ENCODE data around the gene PHF21A. TPM values are rescaled to one million over a fixed set of nuclear protein-coding genes. Genes with fewer than 3 reads are reported as not detected.
"Not testable (repeated sequence)": the region's sequence is repeated elsewhere in the genome, so short reads cannot be mapped to it uniquely, and the experiment has no call there.

PHF21A gene
- polyA plus RNA-seq, 6 donors from 2014 or later, result 0.28 to 19.0 (median 12.3) TPM

- not testable (repeated sequence) for ATAC-seq (ENCODE audit: low read depth in 2 of 2); DNase-seq; H3K27me3 Mint-ChIP-seq; H3K36me3 Mint-ChIP-seq; H3K9me3 Mint-ChIP-seq
- peak overlapping the region in 2 of 8 donors; percentile 8 to 34 for H3K4me3 Mint-ChIP-seq
- H3K27ac Mint-ChIP-seq, result peak overlapping the region in 4 of 6 donors; percentile 34 to 88 (median 57)
- peaks cover 40 to 65% (median 46%) of the 10 kb centered on the region in 3 donors for H3K4me1 Mint-ChIP-seq
Observed at GRCh38 chr11:46116712-46117037, 4.6 kb downstream of the PHF21A start.

- Mint-ChIP-seq H3K27ac (peak overlapping the region in 4 of 6 donors; percentile 34 to 88 (median 48)), H3K9me3 (no peaks in the 10 kb centered on the region), H3K4me1 (peaks cover 40 to 65% (median 46%) of the 10 kb centered on the region in 3 donors), H3K4me3 (peak overlapping the region in 3 of 8 donors; percentile 8 to 34 (median 32)), H3K27me3 (no peaks in the 10 kb centered on the region), H3K36me3 (no peaks in the 10 kb centered on the region)
- ATAC-seq (ENCODE audit: low read depth in 2 of 2) (no peak), DNase-seq (no peak)
Observed at GRCh38 chr11:46116007-46116711, 5.1 kb downstream of the PHF21A start.

DNA sequence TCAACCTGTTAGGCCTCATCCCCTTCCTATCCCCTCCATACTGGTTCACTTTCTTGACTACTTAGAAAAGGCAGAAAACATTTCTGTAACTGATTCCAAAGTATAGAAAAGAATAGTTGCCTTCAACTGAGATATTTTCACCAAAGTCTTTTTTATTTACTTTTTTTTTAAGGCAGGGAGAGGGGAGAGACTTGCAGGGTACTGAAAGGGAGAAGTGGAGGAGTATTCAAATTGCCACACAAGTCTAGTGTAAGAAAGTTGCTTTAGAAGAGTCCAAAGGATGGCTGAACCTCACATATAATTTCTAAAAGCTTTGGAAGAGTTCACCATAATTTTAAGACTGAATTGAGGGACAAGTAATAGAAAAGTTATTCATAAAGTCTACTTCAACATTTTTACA lies 6.3 kb downstream of the PHF21A start:
- Mint-ChIP-seq H3K27me3 (no peaks in the 10 kb centered on the region), H3K36me3 (no peaks in the 10 kb centered on the region), H3K9me3 (no peaks in the 10 kb centered on the region), H3K4me3 (no peak overlapping the region), H3K4me1 (peaks cover 38 to 65% (median 46%) of the 10 kb centered on the region in 3 donors), H3K27ac (peak overlapping the region in 4 of 6 donors; percentile 33 to 90 (median 51))
- ATAC-seq (ENCODE audit: low read depth in 2 of 2) (no peak), DNase-seq (no peak)

- Mint-ChIP-seq H3K36me3 (no peaks in the 10 kb centered on the region), H3K4me1 (peaks cover 32 to 63% (median 41%) of the 10 kb centered on the region in 3 donors), H3K4me3 (no peak overlapping the region), H3K9me3 (no peaks in the 10 kb centered on the region), H3K27ac (peak overlapping the region in 3 of 6 donors; percentile 59 to 90 (median 87)), H3K27me3 (no peaks in the 10 kb centered on the region)
- DNase-seq (no peak), ATAC-seq (ENCODE audit: low read depth in 2 of 2) (no peak)
Observed at GRCh38 chr11:46114378-46114777, 6.9 kb downstream of the PHF21A start.

DNA sequence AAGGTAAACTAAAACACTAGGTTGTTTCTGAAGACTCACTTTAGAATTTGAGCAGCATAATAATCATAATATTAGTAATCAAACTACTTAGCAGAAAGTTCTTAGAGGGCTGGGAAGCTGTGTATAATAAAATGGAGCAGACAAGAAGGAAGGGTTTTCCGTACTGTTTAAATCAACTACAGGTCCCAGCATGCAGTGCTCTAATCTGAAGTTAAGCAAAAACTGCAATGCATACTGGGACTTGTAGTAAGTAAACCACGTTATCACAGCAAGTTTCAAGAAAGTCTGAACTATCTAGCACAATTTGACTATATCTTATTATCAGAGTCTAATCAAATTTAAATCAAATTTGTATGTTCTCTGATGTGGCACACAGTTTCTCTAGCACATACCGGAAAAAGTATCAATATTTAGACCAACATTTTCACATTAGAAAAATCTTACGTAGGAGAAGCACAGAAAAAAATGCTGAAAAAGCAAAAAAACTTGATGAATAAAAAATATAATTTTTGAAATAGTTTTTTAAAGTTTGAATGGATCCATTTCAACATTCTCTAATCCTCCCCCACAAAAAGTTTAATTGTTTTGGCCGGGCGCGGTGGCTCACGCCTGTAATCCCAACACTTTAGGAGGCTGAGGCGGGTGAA lies 8.2 kb downstream of the PHF21A start:
- peak; percentile 100 for ATAC-seq (ENCODE audit: low read depth in 2 of 2)
- no peaks in the 10 kb centered on the region for H3K36me3 Mint-ChIP-seq
- peak; percentile 54 for DNase-seq
- no peaks in the 10 kb centered on the region for H3K9me3 Mint-ChIP-seq
- H3K4me3 Mint-ChIP-seq, result peak overlapping the region in 1 of 8 donors; percentile 14
- no peak overlapping the region for H3K27ac Mint-ChIP-seq
- H3K4me1 Mint-ChIP-seq, result peaks cover 19 to 54% (median 28%) of the 10 kb centered on the region in 3 donors
- no peaks in the 10 kb centered on the region for H3K27me3 Mint-ChIP-seq

DNA sequence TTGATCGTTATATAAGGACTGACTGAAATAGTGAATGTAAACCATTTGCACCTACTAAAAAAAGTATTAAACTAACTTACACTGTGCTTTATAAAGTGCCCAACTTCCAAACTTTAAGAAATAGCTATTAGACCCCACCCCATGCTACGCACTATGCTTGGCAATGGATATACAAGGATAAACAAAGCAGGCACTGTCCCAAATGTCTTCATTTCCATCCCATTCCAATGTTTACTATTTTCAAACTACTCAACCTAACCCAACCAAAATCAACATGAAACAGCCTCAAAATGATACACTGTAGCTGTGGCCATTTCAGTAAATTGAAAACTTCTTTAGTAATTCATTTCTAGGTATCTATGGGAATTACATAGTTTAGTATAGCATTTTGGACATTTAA lies 12.5 kb downstream of the PHF21A start:
- ATAC-seq (ENCODE audit: low read depth in 2 of 2), result no peak
- no peak for DNase-seq
- no peak overlapping the region for H3K4me3 Mint-ChIP-seq
- H3K4me1 Mint-ChIP-seq, result peaks cover 13 to 22% (median 14%) of the 10 kb centered on the region in 3 donors
- H3K27me3 Mint-ChIP-seq, result no peaks in the 10 kb centered on the region
- H3K9me3 Mint-ChIP-seq, result no peaks in the 10 kb centered on the region
- no peaks in the 10 kb centered on the region for H3K36me3 Mint-ChIP-seq
- no peak overlapping the region for H3K27ac Mint-ChIP-seq

DNA sequence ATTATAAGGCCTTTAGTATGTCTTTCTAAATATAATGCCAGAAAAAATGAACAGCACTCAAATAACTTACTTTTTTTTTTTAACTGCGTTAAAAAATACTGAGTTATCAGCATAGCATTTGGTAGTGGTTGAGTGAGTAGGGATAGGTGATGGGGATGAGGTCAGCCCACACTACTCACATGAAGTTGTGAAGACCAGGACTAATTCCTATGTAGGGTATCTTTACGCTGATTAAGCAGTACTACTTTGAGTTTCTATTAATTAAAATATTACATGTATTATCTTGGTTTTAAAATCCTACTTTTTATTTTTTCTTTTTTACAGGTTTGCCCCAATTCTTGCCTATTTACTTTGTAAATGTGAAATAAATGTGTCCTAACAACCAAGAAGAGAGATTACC lies 13.5 kb downstream of the PHF21A start:
- DNase-seq, result no peak
- H3K9me3 Mint-ChIP-seq, result no peaks in the 10 kb centered on the region
- H3K4me1 Mint-ChIP-seq, result peaks cover 13 to 17% (median 15%) of the 10 kb centered on the region in 3 donors
- no peak overlapping the region for H3K27ac Mint-ChIP-seq
- no peaks in the 10 kb centered on the region for H3K36me3 Mint-ChIP-seq
- H3K4me3 Mint-ChIP-seq, result no peak overlapping the region
- H3K27me3 Mint-ChIP-seq, result no peaks in the 10 kb centered on the region
- no peak for ATAC-seq (ENCODE audit: low read depth in 2 of 2)

DNA sequence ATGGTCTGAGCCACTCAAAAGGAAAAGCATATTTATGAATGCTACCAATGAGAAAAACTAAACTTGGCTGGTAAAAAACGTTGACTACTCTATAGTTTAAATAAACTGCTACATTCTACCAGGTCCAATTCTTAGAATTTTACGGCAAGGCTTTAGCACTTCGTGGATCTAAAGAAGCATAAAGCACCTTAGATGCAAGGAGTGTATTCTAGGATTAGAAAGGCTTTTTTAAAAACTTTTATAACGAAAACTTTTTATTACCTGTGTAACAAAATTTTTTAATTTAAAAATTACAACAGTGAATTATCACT lies 13.9 kb downstream of the PHF21A start:
- DNase-seq, result no peak
- H3K9me3 Mint-ChIP-seq, result no peaks in the 10 kb centered on the region
- ATAC-seq (ENCODE audit: low read depth in 2 of 2), result no peak
- no peaks in the 10 kb centered on the region for H3K36me3 Mint-ChIP-seq
- H3K4me3 Mint-ChIP-seq, result no peak overlapping the region
- no peak overlapping the region for H3K27ac Mint-ChIP-seq
- no peaks in the 10 kb centered on the region for H3K27me3 Mint-ChIP-seq
- peaks cover 13 to 18% (median 13%) of the 10 kb centered on the region in 3 donors for H3K4me1 Mint-ChIP-seq

DNA sequence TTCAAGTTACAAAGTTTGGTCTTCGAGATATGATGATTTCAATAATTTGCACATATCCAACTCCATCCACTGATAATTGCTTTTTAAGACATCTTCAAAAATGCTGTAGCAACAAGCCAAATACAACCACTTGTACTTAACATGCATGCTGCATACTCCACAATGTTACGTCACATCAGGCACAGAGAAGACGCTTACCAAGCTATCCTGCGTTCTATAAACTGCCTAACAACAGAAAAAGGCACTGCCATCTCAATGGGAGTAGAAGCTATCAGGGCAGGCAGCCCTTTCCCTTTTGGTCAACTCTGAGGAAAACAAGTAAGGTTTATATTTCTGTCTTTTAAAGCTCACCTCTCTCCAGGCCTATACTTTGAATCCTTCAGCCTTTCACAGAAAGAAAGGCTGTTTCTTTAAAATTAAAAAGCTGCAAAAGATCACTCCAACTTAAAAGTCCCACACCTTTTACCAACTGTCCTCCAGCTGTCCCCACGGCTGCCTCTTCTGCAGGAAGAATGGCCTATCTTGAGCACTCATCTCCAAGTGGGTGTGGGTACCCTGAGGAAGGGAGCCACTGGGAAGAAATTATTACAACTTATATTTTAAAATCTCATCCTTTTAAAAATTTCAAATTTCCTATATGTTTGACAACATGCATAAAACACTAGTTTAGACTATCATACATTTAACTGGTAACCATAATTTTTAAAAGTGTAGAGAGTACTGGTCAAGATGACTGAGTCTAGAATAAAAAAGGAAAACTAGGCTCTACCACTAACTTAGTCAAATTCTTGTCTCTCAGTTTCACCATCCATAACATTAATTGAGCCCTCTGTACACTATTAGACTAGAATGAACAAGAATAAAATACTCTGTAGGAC lies 14.5 kb downstream of the PHF21A start:
- H3K27ac Mint-ChIP-seq, result peak overlapping the region in 1 of 6 donors; percentile 47
- no peak for ATAC-seq (ENCODE audit: low read depth in 2 of 2)
- H3K36me3 Mint-ChIP-seq, result no peaks in the 10 kb centered on the region

DNA sequence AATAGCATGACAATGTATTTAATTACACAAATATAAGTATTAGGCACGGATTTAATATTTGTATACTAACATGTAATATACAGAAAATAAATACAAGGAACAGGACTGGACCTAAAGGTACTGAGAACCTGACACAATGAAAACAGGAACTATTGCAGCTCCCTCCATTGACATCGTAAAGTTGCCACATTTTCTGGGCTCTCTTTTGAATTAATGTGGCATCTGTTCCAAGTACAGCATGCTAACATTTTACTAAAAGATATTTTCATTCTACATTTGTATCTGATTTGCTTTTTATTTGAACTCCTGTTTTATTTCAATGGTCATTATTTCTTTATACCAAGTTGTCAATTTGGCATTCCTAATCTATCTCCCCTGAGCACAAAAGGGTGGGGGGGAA lies 15.3 kb downstream of the PHF21A start:
- no peak overlapping the region for H3K27ac Mint-ChIP-seq
- H3K9me3 Mint-ChIP-seq, result no peaks in the 10 kb centered on the region
- no peaks in the 10 kb centered on the region for H3K36me3 Mint-ChIP-seq
- DNase-seq (no peak), ATAC-seq (ENCODE audit: low read depth in 2 of 2) (no peak)
- H3K4me3 Mint-ChIP-seq, result no peak overlapping the region
- H3K27me3 Mint-ChIP-seq, result no peaks in the 10 kb centered on the region
- H3K4me1 Mint-ChIP-seq, result peaks cover 15 to 26% (median 21%) of the 10 kb centered on the region in 3 donors

More for the DNA sequence above, 14.5 kb downstream of the PHF21A start:
- Mint-ChIP-seq H3K9me3 (no peaks in the 10 kb centered on the region), H3K4me1 (peaks cover 13 to 18% (median 18%) of the 10 kb centered on the region in 3 donors), H3K4me3 (peak overlapping the region in 1 of 8 donors; percentile 57), H3K27me3 (no peaks in the 10 kb centered on the region)
- DNase-seq, result no peak

DNA sequence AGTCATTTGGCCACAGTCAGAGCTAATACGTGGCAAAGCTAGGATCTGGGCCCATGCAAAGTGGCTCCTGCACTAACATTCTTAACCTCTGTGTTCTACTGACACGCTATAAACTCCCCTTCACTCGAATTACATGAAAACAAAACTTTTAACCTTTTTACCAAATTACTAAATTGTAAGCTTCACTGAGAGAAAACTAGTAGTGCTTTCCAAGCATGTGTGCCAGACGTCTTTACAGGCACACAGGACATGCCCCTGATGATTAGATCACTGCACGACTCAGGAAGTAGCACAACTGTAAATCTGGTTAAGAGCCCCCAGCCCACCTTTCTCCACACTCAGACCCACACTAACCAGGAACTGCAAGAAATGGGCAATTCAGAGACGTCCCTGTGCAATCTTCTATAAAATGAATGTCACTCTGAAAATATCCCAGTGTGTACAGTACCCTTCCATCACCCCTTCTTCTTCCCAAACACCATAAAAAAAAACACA lies 16.1 kb downstream of the PHF21A start:
- Mint-ChIP-seq H3K27ac (peak overlapping the region in 3 of 6 donors; percentile 57 to 85 (median 72)), H3K4me1 (peaks cover 21 to 33% (median 26%) of the 10 kb centered on the region in 3 donors), H3K4me3 (peak overlapping the region in 1 of 8 donors; percentile 33), H3K27me3 (no peaks in the 10 kb centered on the region), H3K36me3 (no peaks in the 10 kb centered on the region), H3K9me3 (no peaks in the 10 kb centered on the region)
- DNase-seq, result no peak
- no peak for ATAC-seq (ENCODE audit: low read depth in 2 of 2)

DNA sequence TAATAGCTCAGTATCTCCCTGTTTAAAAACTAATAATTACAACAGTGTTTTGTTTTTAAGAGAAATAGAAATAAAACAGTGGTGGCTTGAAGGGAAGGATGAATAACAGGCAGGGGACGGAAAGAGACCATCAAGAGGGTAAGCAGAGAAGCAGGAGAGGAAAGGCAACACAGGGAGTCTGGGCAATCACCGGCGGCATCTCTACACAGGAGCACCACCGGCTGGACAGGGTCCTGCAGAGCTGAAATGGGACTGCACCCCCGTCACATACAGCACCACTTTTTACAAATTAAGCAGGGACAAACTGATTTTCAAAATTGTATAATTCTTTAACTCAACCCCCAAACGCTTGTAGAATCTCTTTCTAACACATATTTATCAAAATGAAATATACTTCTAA lies 18.4 kb downstream of the PHF21A start:
- Mint-ChIP-seq H3K27ac (peak overlapping the region in 1 of 6 donors; percentile 79), H3K36me3 (no peaks in the 10 kb centered on the region), H3K9me3 (no peaks in the 10 kb centered on the region), H3K27me3 (no peaks in the 10 kb centered on the region), H3K4me3 (no peak overlapping the region), H3K4me1 (peaks cover 32 to 48% (median 39%) of the 10 kb centered on the region in 3 donors)
- ATAC-seq (ENCODE audit: low read depth in 2 of 2) (no peak), DNase-seq (no peak)

GRCh38 chr11:46100670-46101069 lies 20.6 kb downstream of the PHF21A start:
- H3K4me3 Mint-ChIP-seq, result peak overlapping the region in 5 of 8 donors; percentile 7 to 40 (median 30)
- no peak for DNase-seq
- peak overlapping the region; percentile 3 to 65 (median 40) for H3K27ac Mint-ChIP-seq
- peak; percentile 14 to 27 for ATAC-seq (ENCODE audit: low read depth in 2 of 2)
- H3K27me3 Mint-ChIP-seq, result no peaks in the 10 kb centered on the region
- H3K36me3 Mint-ChIP-seq, result no peaks in the 10 kb centered on the region
- H3K4me1 Mint-ChIP-seq, result peaks cover 46 to 60% (median 60%) of the 10 kb centered on the region in 3 donors
- H3K9me3 Mint-ChIP-seq, result no peaks in the 10 kb centered on the region
